ENCODE measurements around the gene SLC5A2.

- TF ChIP-seq CTCF (conservative IDR thresholded peaks at IDR 0.05; ENCODE audit: low read length) = no peak
- TF ChIP-seq EZH2phosphoT487 (IDR thresholded peaks at IDR 0.05; ENCODE audit: borderline replicate concordance, low read depth, low read length) = no peak
Observed at GRCh38 chr16:31502981-31503380, 20.1 kb downstream of the SLC5A2 start.

All from OCI-LY7 (cell line).